Tibial nerve (tissue), 4 donors: ENCODE results near the gene CHST13. TPM values are rescaled to one million over a fixed set of nuclear protein-coding genes. Genes with fewer than 3 reads are reported as not detected.

Experiments used
- DNase-seq, 2 donors: peaks; one replicate each; pipeline ENCODE4 v3.0.0-alpha.2; 2019; ENCODE audit warnings: low spot score in 2 of 2
- H3K27ac ChIP-seq, 4 donors: fragments of 200-600 bp; sonication (generic) in 3 of 4; one replicate each; pipeline ENCODE4 v1.5.1; 2017 to 2019; ENCODE audit warnings: mild to moderate bottlenecking in 1 of 4
- H3K27me3 ChIP-seq, 2 donors: fragments of 200-600 bp; sonication (generic) in 1 of 2; one replicate each; pipeline versions ENCODE4 v1.5.1 to v1.6.0; 2017 to 2019
- H3K36me3 ChIP-seq, 3 donors: fragments of 200-600 bp; sonication (generic); one replicate each; pipeline ENCODE4 v1.5.1; 2018 to 2019
- H3K4me1 ChIP-seq, 4 donors: fragments of 200-600 bp; sonication (generic) in 3 of 4; one replicate each; pipeline ENCODE4 v1.5.1; 2017 to 2019
- H3K4me3 ChIP-seq, 4 donors: fragments of 200-600 bp; sonication (generic) in 3 of 4; one replicate each; pipeline ENCODE4 v1.5.1; 2017 to 2019; ENCODE audit warnings: mild to moderate bottlenecking in 1 of 4, moderate library complexity in 1 of 4
- H3K9me3 ChIP-seq, 4 donors: fragments of 200-600 bp; sonication (generic) in 3 of 4; one replicate each; pipeline ENCODE4 v1.5.1; 2017 to 2019
- CTCF ChIP-seq, 5 experiments: fragments of 200-600 bp in 3 of 5; fragments of 450-650 bp in 2 of 5; sonication (generic) in 3 of 5; IDR thresholded peaks; one replicate each; pipeline ENCODE4 v1.5.1; 2016 to 2019; ENCODE audit warnings: antibody characterized with exemption in 5 of 5, mild to moderate bottlenecking in 3 of 5, moderate library complexity in 2 of 5
- EP300 ChIP-seq, 2 donors: sonication (generic); formaldehyde crosslinking; IDR thresholded peaks; one replicate each; pipeline ENCODE4 v1.6.1; 2017; ENCODE audit warnings: antibody characterized with exemption in 2 of 2, mild to moderate bottlenecking in 1 of 2
- POLR2A ChIP-seq, 2 donors: fragments of 450-650 bp; IDR thresholded peaks; one replicate each; pipeline ENCODE4 v1.6.1; 2017; ENCODE audit warnings: antibody characterized with exemption in 2 of 2, mild to moderate bottlenecking in 2 of 2, moderate library complexity in 2 of 2
- WGBS, 2 donors: methylation state at CpG; one replicate each; pipeline ENCODE4 v1.1.5; 2018; 5-methylcytosine and 5-hydroxymethylcytosine counted together
- total RNA-seq, 4 donors: library from RNA; depleted of rRNA; stranded (reverse); fragments of >200 nt; gene quantifications; one replicate each; pipeline ENCODE4 v1.1.0, GENCODE V29; 2016

CHST13 gene
- total RNA-seq, 4 donors from 2014 or later: 1.0 to 7.2 (median 1.1) TPM; not detected in 1

GRCh38 chr3:126542340-126543241 lies 18.6 kb downstream of the CHST13 start:
- Histone ChIP-seq H3K4me3 (no peak overlapping the region), H3K36me3 (no peaks in the 10 kb centered on the region), H3K4me1 (peaks cover 0 to 8% (median 0%) of the 10 kb centered on the region in 4 donors), H3K27me3 (peaks cover 0 to 36% of the 10 kb centered on the region in 2 donors), H3K9me3 (peaks cover 0 to 5% (median 0%) of the 10 kb centered on the region in 4 donors), H3K27ac (no peak overlapping the region)
- TF ChIP-seq POLR2A (IDR thresholded peaks at IDR 0.05) (no peak), EP300 (IDR thresholded peaks at IDR 0.05) (no peak), CTCF (IDR thresholded peaks at IDR 0.05) (no peak)
- WGBS, 2 donors: 77 to 86% methylated on average over 49 to 57 of the region's 57 CpGs
- DNase-seq: peak in 1 of 2 donors; percentile 8

GRCh38 chr3:126543457-126544061 lies 19.6 kb downstream of the CHST13 start:
- no peak for DNase-seq
- H3K9me3 ChIP-seq: peaks cover 0 to 5% (median 0%) of the 10 kb centered on the region in 4 donors
- peaks cover 0 to 30% of the 10 kb centered on the region in 2 donors for H3K27me3 ChIP-seq
- WGBS, 2 donors: 82 to 96% methylated on average over 2 of the region's 2 CpGs
- peaks cover 0 to 8% (median 0%) of the 10 kb centered on the region in 4 donors for H3K4me1 ChIP-seq
- H3K36me3 ChIP-seq: no peaks in the 10 kb centered on the region
- TF ChIP-seq POLR2A (IDR thresholded peaks at IDR 0.05) (no peak), CTCF (IDR thresholded peaks at IDR 0.05) (no peak), EP300 (IDR thresholded peaks at IDR 0.05) (no peak)
- H3K4me3 ChIP-seq: no peak overlapping the region
- no peak overlapping the region for H3K27ac ChIP-seq

DNA sequence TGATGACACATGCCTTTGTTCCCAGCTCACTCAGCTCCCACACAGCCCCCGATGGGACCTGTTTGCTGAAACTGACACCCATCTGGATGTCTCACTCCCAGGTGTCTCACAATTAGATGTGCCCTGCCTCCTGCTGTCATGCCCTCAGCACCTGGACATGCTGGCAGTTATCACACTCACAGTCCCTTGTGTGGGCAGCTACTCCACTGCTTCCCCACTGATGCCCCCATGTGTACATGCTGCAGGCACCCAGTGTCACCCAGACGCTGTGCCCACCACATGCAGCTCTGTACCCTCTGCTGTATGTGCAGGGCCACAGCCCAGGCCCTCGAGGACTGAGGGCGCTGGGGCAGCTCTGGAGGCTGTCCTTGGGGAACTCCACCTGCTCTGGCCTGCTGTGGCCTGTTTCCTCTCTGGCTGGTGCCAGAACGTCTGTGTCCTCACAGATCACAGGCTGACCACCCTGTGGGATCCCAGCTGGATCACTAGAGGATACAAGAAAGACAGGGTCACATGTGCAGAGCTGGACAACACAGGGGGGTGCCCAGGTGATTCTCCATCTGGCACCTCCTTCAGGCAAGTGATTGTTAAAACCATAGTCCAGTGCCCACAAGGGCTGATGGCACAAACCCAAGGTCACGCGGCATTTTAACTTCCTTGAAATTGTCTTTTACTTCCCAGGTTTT lies 20.8 kb downstream of the CHST13 start:
- WGBS, 2 donors: 77 to 85% methylated on average over 7 of the region's 7 CpGs
- H3K27me3 ChIP-seq: peaks cover 0 to 24% of the 10 kb centered on the region in 2 donors
- no peak for DNase-seq

GRCh38 chr3:126545544-126545943 lies 21.6 kb downstream of the CHST13 start:
- TF ChIP-seq CTCF (IDR thresholded peaks at IDR 0.05): no peak
- TF ChIP-seq POLR2A (IDR thresholded peaks at IDR 0.05): no peak
- no peak for TF ChIP-seq EP300 (IDR thresholded peaks at IDR 0.05)
- no peak for DNase-seq
- H3K36me3 ChIP-seq: no peaks in the 10 kb centered on the region
- 61 to 72% methylated on average over 5 of the region's 5 CpGs for WGBS, 2 donors
- no peak overlapping the region for H3K4me3 ChIP-seq
- H3K4me1 ChIP-seq: peaks cover 0 to 7% (median 0%) of the 10 kb centered on the region in 4 donors
- no peak overlapping the region for H3K27ac ChIP-seq
- H3K9me3 ChIP-seq: peaks cover 0 to 5% (median 0%) of the 10 kb centered on the region in 4 donors
- H3K27me3 ChIP-seq: peaks cover 0 to 24% of the 10 kb centered on the region in 2 donors

More for the DNA sequence above, 20.8 kb downstream of the CHST13 start:
- no peak overlapping the region for H3K4me3 ChIP-seq
- no peak overlapping the region for H3K27ac ChIP-seq
- H3K4me1 ChIP-seq: peaks cover 0 to 8% (median 0%) of the 10 kb centered on the region in 4 donors
- peaks cover 0 to 5% (median 0%) of the 10 kb centered on the region in 4 donors for H3K9me3 ChIP-seq
- TF ChIP-seq EP300 (IDR thresholded peaks at IDR 0.05) (no peak), CTCF (IDR thresholded peaks at IDR 0.05) (no peak), POLR2A (IDR thresholded peaks at IDR 0.05) (no peak)
- H3K36me3 ChIP-seq: no peaks in the 10 kb centered on the region
